NT2/D1 (cell line): ENCODE results near the gene CFAP74.

Source experiments
- SUZ12 ChIP-seq: IDR thresholded peaks from 2 replicates; pipeline ENCODE4 v1.6.1; 2011; ENCODE audit not compliant: insufficient read length, insufficient read depth; ENCODE audit errors: extremely low read depth
- YY1 ChIP-seq: IDR thresholded peaks from 2 replicates; pipeline ENCODE4 v1.6.1; 2011; ENCODE audit not compliant: insufficient read length, insufficient read depth
- ZNF274 ChIP-seq: IDR thresholded peaks from 2 replicates; pipeline ENCODE4 v1.6.1; 2011; ENCODE audit warnings: mild to moderate bottlenecking, low read depth, low read length

GRCh38 chr1:1956101-1956500, 47.5 kb downstream of the CFAP74 start:
- no peak for TF ChIP-seq YY1
- no peak for TF ChIP-seq SUZ12
- no peak for TF ChIP-seq ZNF274
